Spleen (tissue), 11 donors: ENCODE data around the gene HOXD11. TPM values are rescaled to one million over a fixed set of nuclear protein-coding genes. Genes with fewer than 3 reads are reported as not detected.
A peak's percentile ranks its signal among the peaks of the same experiment; 100 is the strongest.

Experiments
- DNase-seq: peaks from one replicate; pipeline ENCODE4 v3.0.0-alpha.2; 2020
- H3K27ac ChIP-seq, 8 donors: fragments of 200-600 bp; sonication (generic) in 7 of 8; 1 replicate in 4 of 8; 2 replicates in 4 of 8; pipeline versions ENCODE4 v1.5.0 to v1.8.0; 2016 to 2021; ENCODE audit warnings: inconsistent platforms in 4 of 8, mild to moderate bottlenecking in 4 of 8, moderate library complexity in 1 of 8
- H3K27me3 ChIP-seq, 7 donors: fragments of 200-600 bp; sonication (generic) in 6 of 7; replicated peaks in 1 of 7; 1 replicate in 4 of 7; 2 replicates in 3 of 7; pipeline versions ENCODE4 v1.5.0 to v1.8.0; 2016 to 2021; ENCODE audit warnings: inconsistent platforms in 3 of 7, mild to moderate bottlenecking in 1 of 7
- H3K36me3 ChIP-seq, 6 donors: fragments of 200-600 bp; sonication (generic) in 5 of 6; 1 replicate in 4 of 6; 2 replicates in 2 of 6; pipeline versions ENCODE4 v1.5.0 to v1.8.0; 2016 to 2021; ENCODE audit warnings: inconsistent platforms in 2 of 6
- H3K4me1 ChIP-seq, 6 donors: fragments of 200-600 bp; sonication (generic) in 5 of 6; 1 replicate in 3 of 6; 2 replicates in 3 of 6; pipeline versions ENCODE4 v1.5.0 to v1.8.0; 2016 to 2021; ENCODE audit warnings: inconsistent platforms in 3 of 6
- H3K4me3 ChIP-seq, 8 donors: fragments of 200-600 bp; sonication (generic) in 7 of 8; 1 replicate in 4 of 8; 2 replicates in 4 of 8; pipeline versions ENCODE4 v1.5.0 to v1.8.0; 2016 to 2021; ENCODE audit warnings: inconsistent platforms in 4 of 8, mild to moderate bottlenecking in 4 of 8, moderate library complexity in 2 of 8
- H3K9me3 ChIP-seq, 8 donors: fragments of 200-600 bp; sonication (generic) in 7 of 8; 1 replicate in 4 of 8; 2 replicates in 4 of 8; pipeline versions ENCODE4 v1.5.0 to v1.8.0; 2016 to 2021; ENCODE audit warnings: inconsistent platforms in 4 of 8
- CTCF ChIP-seq, 11 experiments: fragments of 200-600 bp in 7 of 11; fragments of 450-650 bp in 4 of 11; sonication (generic) in 4 of 11; IDR thresholded peaks in 8 of 11; conservative IDR thresholded peaks in 3 of 11; 1 replicate in 7 of 11; 2 replicates in 4 of 11; pipeline versions ENCODE4 v1.4.0 to v1.8.0; 2016 to 2021; ENCODE audit warnings: antibody characterized with exemption in 11 of 11, inconsistent platforms in 4 of 11, mild to moderate bottlenecking in 1 of 11
- POLR2A ChIP-seq, 3 donors: fragments of 450-650 bp; IDR thresholded peaks; one replicate each; pipeline ENCODE4 v1.5.1; 2017; ENCODE audit warnings: antibody characterized with exemption in 3 of 3, mild to moderate bottlenecking in 1 of 3
- POLR2AphosphoS5 ChIP-seq, 3 donors: sonication (generic); formaldehyde crosslinking; IDR thresholded peaks; one replicate each; pipeline ENCODE4 v1.5.1; 2017; ENCODE audit warnings: antibody characterized with exemption in 3 of 3
- WGBS, 5 donors: extraction: QIAGEN DNeasy Blood & Tissue Kit in 3 of 5; methylation state at CpG; one replicate each; pipeline versions ENCODE4 v1.1.5 to v1.1.7; 2013 to 2018; 5-methylcytosine and 5-hydroxymethylcytosine counted together
- intact Hi-C: fragments of 100-400 bp; cut with DNase I; formaldehyde crosslinking; loops from one replicate; pipeline ENCODE4 v1.15.0; 2023; ENCODE audit warnings: low total_unique reads
- polyA plus RNA-seq, 3 donors: library from polyadenylated mRNA; stranded (reverse); fragments of 200-250 nt; gene quantifications; one replicate each; pipeline ENCODE4 v1.2.1, GENCODE V29; 2013
- total RNA-seq, 7 donors: library from RNA; depleted of rRNA in 3 of 7; stranded (reverse); fragments of >200 nt in 3 of 7; fragmentation: NEBNext Ultra II Directional in 4 of 7; extraction: Animal tissue kit (Norgen Biotek cat#: 25700) in 4 of 7; gene quantifications; one replicate each; pipeline versions ENCODE4 v1.1.0 to v1.2.1, GENCODE V29; 2016 to 2021
- donor health status: healthy with polysubstance abuse.
- donor health status: DM: no; HTN: no; CAD: no; lungs with moderate emphysema.
- donor health status: DM: no; HTN: no; CAD: no.
- donor health status: Bipolar disorder and iron deficiency.
- donor health status: healthy.
- donor health status: DM: no; HTN: no; CAD: no.
- donor health status: DM: yes; HTN: yes; CAD: no.

Gene HOXD11
- total and polyA plus RNA-seq, 10 donors: not detected

GRCh38 chr2:176135035-176135440, 28.0 kb downstream of the HOXD11 start:
- peaks cover 3 to 82% (median 47%) of the 10 kb centered on the region in 6 donors for H3K4me1 ChIP-seq
- intact Hi-C loops: no loop called here
- TF ChIP-seq POLR2A (IDR thresholded peaks at IDR 0.05): no peak
- no peak for TF ChIP-seq CTCF (IDR thresholded peaks at IDR 0.05 in 8 of 11, conservative IDR thresholded peaks at IDR 0.05 in 3 of 11)
- TF ChIP-seq POLR2AphosphoS5 (IDR thresholded peaks at IDR 0.05): no peak
- peaks cover 0 to 100% (median 98%) of the 10 kb centered on the region in 7 donors for H3K27me3 ChIP-seq
- no peak overlapping the region for H3K4me3 ChIP-seq
- no peaks in the 10 kb centered on the region for H3K9me3 ChIP-seq
- H3K36me3 ChIP-seq: no peaks in the 10 kb centered on the region
- DNase-seq: no peak
- H3K27ac ChIP-seq: peak overlapping the region; percentile 30 to 93 (median 86)

GRCh38 chr2:176136374-176137251, 29.5 kb downstream of the HOXD11 start:
- Histone ChIP-seq H3K27me3 (peaks cover 0 to 100% (median 94%) of the 10 kb centered on the region in 7 donors), H3K4me3 (peak overlapping the region; percentile 12 to 67 (median 36)), H3K27ac (peak overlapping the region; percentile 69 to 93 (median 86)), H3K9me3 (no peaks in the 10 kb centered on the region), H3K36me3 (no peaks in the 10 kb centered on the region), H3K4me1 (peaks cover 7 to 80% (median 50%) of the 10 kb centered on the region in 6 donors)
- no peak for TF ChIP-seq POLR2A (IDR thresholded peaks at IDR 0.05)
- TF ChIP-seq POLR2AphosphoS5 (IDR thresholded peaks at IDR 0.05): peak in 2 of 3 donors; percentile 25 to 49
- no peak for TF ChIP-seq CTCF (IDR thresholded peaks at IDR 0.05 in 8 of 11, conservative IDR thresholded peaks at IDR 0.05 in 3 of 11)
- peak; percentile 75 for DNase-seq
- intact Hi-C loops: no loop called here
- WGBS, 5 donors: 2 to 7% (median 5%) methylated on average over 40 to 71 of the region's 71 CpGs

GRCh38 chr2:176137252-176137580, 30.1 kb downstream of the HOXD11 start:
- intact Hi-C loops: no loop called here
- no peak for DNase-seq
- 8 to 19% (median 13%) methylated on average over 2 of the region's 2 CpGs for WGBS, 5 donors
- Histone ChIP-seq H3K9me3 (no peaks in the 10 kb centered on the region), H3K27me3 (peaks cover 0 to 100% (median 88%) of the 10 kb centered on the region in 7 donors), H3K4me3 (peak overlapping the region; percentile 12 to 67 (median 36)), H3K36me3 (no peaks in the 10 kb centered on the region), H3K27ac (peak overlapping the region; percentile 69 to 93 (median 86)), H3K4me1 (peaks cover 7 to 75% (median 47%) of the 10 kb centered on the region in 6 donors)
- no peak for TF ChIP-seq POLR2AphosphoS5 (IDR thresholded peaks at IDR 0.05)
- no peak for TF ChIP-seq POLR2A (IDR thresholded peaks at IDR 0.05)
- no peak for TF ChIP-seq CTCF (IDR thresholded peaks at IDR 0.05 in 8 of 11, conservative IDR thresholded peaks at IDR 0.05 in 3 of 11)

- Histone ChIP-seq H3K36me3 (no peaks in the 10 kb centered on the region), H3K9me3 (no peaks in the 10 kb centered on the region), H3K4me3 (peak overlapping the region in 6 of 8 donors; percentile 7 to 67 (median 38)), H3K27me3 (peaks cover 0 to 100% (median 84%) of the 10 kb centered on the region in 7 donors), H3K27ac (peak overlapping the region; percentile 60 to 93 (median 86)), H3K4me1 (peaks cover 7 to 68% (median 45%) of the 10 kb centered on the region in 6 donors)
- no peak for TF ChIP-seq CTCF (IDR thresholded peaks at IDR 0.05 in 8 of 11, conservative IDR thresholded peaks at IDR 0.05 in 3 of 11)
- no peak for TF ChIP-seq POLR2AphosphoS5 (IDR thresholded peaks at IDR 0.05)
- no peak for TF ChIP-seq POLR2A (IDR thresholded peaks at IDR 0.05)
- no peak for DNase-seq
- intact Hi-C loops: no loop called here
- WGBS, 5 donors: 39 to 51% (median 44%) methylated on average over 8 of the region's 8 CpGs
These were observed 30.8 kb downstream of the HOXD11 start for GRCh38 chr2:176137906-176138305.
